Neural progenitor cell (in vitro differentiated cells): Measurements from ENCODE around the gene THSD4. TPM values are rescaled to one million over a fixed set of nuclear protein-coding genes. Genes with fewer than 3 reads are reported as not detected.

ENCODE experiments used
- DNase-seq: peaks from one replicate; pipeline ENCODE4 v3.0.0-alpha.2; 2016; ENCODE audit warnings: low spot score
- H2AFZ ChIP-seq: fragments of 200-600 bp; sonication (generic); replicated peaks from 2 replicates; pipeline ENCODE4 v1.6.1; 2016; ENCODE audit warnings: antibody characterized with exemption
- H3F3A ChIP-seq: fragments of 200-600 bp; sonication (generic); 2 replicates; pipeline ENCODE4 v1.6.1; 2016; ENCODE audit warnings: antibody characterized with exemption, low read depth
- H3K27ac ChIP-seq: fragments of 200-600 bp; sonication (generic); 2 replicates; pipeline ENCODE4 v1.5.1; 2016; ENCODE audit warnings: mild to moderate bottlenecking
- H3K27me3 ChIP-seq: fragments of 200-600 bp; sonication (generic); 2 replicates; pipeline ENCODE4 v1.6.1; 2016; ENCODE audit warnings: mild to moderate bottlenecking, moderate library complexity
- H3K36me3 ChIP-seq: fragments of 200-600 bp; sonication (generic); 2 replicates; pipeline ENCODE4 v1.5.1; 2016
- H3K4me1 ChIP-seq: fragments of 200-600 bp; sonication (generic); 2 replicates; pipeline ENCODE4 v1.6.1; 2016; ENCODE audit warnings: mixed run types
- H3K4me2 ChIP-seq: fragments of 200-600 bp; sonication (generic); 2 replicates; pipeline ENCODE4 v1.6.1; 2016
- H3K4me3 ChIP-seq: fragments of 200-600 bp; sonication (generic); 2 replicates; pipeline ENCODE4 v1.5.1; 2016
- H3K79me2 ChIP-seq: fragments of 200-600 bp; sonication (generic); 2 replicates; pipeline ENCODE4 v1.6.1; 2016; ENCODE audit warnings: low read depth
- H3K9ac ChIP-seq: fragments of 200-600 bp; sonication (generic); 2 replicates; pipeline ENCODE4 v1.6.1; 2016
- H3K9me3 ChIP-seq: fragments of 200-600 bp; sonication (generic); 2 replicates; pipeline ENCODE4 v1.5.1; 2016; ENCODE audit warnings: low read depth
- H4K20me1 ChIP-seq: fragments of 200-600 bp; sonication (generic); 2 replicates; pipeline ENCODE4 v1.6.1; 2016; ENCODE audit warnings: low read depth
- H3K27ac Mint-ChIP-seq: 3 replicates; pipeline ENCODE4 v1.8.0; 2021; ENCODE audit warnings: mixed read lengths
- H3K27me3 Mint-ChIP-seq: 2 replicates; pipeline ENCODE4 v1.8.0; 2022; ENCODE audit warnings: low read depth, mild to moderate bottlenecking, inconsistent platforms, moderate library complexity, mixed read lengths; ENCODE audit not compliant: insufficient read depth
- H3K36me3 Mint-ChIP-seq: 3 replicates; pipeline ENCODE4 v1.8.0; 2021; ENCODE audit warnings: mixed read lengths
- H3K4me1 Mint-ChIP-seq: 3 replicates; pipeline ENCODE4 v1.8.0; 2021; ENCODE audit warnings: mixed read lengths
- H3K4me3 Mint-ChIP-seq: 3 replicates; pipeline ENCODE4 v1.8.0; 2021; ENCODE audit warnings: mild to moderate bottlenecking, moderate library complexity, mixed read lengths
- H3K9me3 Mint-ChIP-seq: 3 replicates; pipeline ENCODE4 v1.8.0; 2020; ENCODE audit warnings: mixed read lengths
- EZH2 ChIP-seq: fragments of 200-600 bp; sonication (generic); IDR thresholded peaks from 2 replicates; pipeline ENCODE4 v1.6.1; 2017; ENCODE audit warnings: antibody characterized with exemption, mild to moderate bottlenecking, moderate library complexity
- EZH2phosphoT487 ChIP-seq: fragments of 200-600 bp; sonication (generic); IDR thresholded peaks from 2 replicates; pipeline ENCODE4 v1.6.1; 2017; ENCODE audit warnings: antibody characterized with exemption
- total RNA-seq: library from RNA; depleted of rRNA; stranded (reverse); fragments of >200 nt; gene quantifications from 2 replicates; pipeline ENCODE4 v1.2.3, GENCODE V29; 2015; ENCODE audit warnings: low replicate concordance
- TF ChIP-seq, protein P1 (sequence below): fragments of 200-600 bp; sonication (generic); IDR thresholded peaks from 2 replicates; pipeline ENCODE4 v1.5.1; 2017; ENCODE audit warnings: antibody characterized with exemption, mild to moderate bottlenecking

The THSD4 gene
- total RNA-seq, 1 donor from 2014 or later = 2.4 TPM

GRCh38 chr15:71465131-71465955, 350.1 kb downstream of the THSD4 start:
- H3F3A ChIP-seq = peaks cover 5% of the 10 kb centered on the region
- no peaks in the 10 kb centered on the region for H3K27me3 ChIP-seq
- peaks cover 16% of the 10 kb centered on the region for H3K4me1 Mint-ChIP-seq
- no peaks in the 10 kb centered on the region for H4K20me1 ChIP-seq
- peaks cover 2% of the 10 kb centered on the region for H3K36me3 Mint-ChIP-seq
- TF ChIP-seq EZH2 (no peak), EZH2phosphoT487 (no peak)
- TF ChIP-seq, protein P1, sequence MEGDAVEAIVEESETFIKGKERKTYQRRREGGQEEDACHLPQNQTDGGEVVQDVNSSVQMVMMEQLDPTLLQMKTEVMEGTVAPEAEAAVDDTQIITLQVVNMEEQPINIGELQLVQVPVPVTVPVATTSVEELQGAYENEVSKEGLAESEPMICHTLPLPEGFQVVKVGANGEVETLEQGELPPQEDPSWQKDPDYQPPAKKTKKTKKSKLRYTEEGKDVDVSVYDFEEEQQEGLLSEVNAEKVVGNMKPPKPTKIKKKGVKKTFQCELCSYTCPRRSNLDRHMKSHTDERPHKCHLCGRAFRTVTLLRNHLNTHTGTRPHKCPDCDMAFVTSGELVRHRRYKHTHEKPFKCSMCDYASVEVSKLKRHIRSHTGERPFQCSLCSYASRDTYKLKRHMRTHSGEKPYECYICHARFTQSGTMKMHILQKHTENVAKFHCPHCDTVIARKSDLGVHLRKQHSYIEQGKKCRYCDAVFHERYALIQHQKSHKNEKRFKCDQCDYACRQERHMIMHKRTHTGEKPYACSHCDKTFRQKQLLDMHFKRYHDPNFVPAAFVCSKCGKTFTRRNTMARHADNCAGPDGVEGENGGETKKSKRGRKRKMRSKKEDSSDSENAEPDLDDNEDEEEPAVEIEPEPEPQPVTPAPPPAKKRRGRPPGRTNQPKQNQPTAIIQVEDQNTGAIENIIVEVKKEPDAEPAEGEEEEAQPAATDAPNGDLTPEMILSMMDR = no peak
- no peak overlapping the region for H3K27ac ChIP-seq
- H3K9me3 Mint-ChIP-seq = peaks cover 4% of the 10 kb centered on the region
- DNase-seq = no peak
- H3K27ac Mint-ChIP-seq = no peak overlapping the region
- H3K9me3 ChIP-seq = no peaks in the 10 kb centered on the region
- no peak overlapping the region for H3K4me3 ChIP-seq
- H2AFZ ChIP-seq = no peak overlapping the region
- peaks cover 9% of the 10 kb centered on the region for H3K4me1 ChIP-seq
- H3K9ac ChIP-seq = no peak overlapping the region
- no peaks in the 10 kb centered on the region for H3K79me2 ChIP-seq
- H3K27me3 Mint-ChIP-seq = peaks cover 2% of the 10 kb centered on the region
- peak overlapping the region; percentile 9 for H3K4me2 ChIP-seq
- H3K4me3 Mint-ChIP-seq = no peak overlapping the region
- no peaks in the 10 kb centered on the region for H3K36me3 ChIP-seq

DNA sequence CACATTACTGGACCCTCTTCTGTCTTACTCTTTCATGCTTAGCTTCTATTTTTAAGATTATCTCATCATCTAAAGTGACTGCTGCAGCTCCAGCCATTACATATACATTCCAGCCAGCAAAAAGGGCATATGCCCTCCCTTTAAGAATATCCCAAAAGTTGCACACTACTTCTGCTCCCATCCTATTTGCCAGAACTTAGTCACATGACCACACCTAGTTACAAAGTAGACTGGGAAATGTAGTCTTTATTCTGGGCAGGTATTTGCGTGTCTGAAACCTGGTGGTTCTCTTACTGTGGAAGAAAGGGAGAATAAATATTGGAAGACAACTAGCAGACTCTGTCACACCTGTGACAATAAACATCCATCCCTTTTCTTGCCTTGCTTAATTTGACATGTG, 353.4 kb downstream of the THSD4 start:
- Mint-ChIP-seq H3K27me3 (peaks cover 2% of the 10 kb centered on the region), H3K4me3 (no peak overlapping the region), H3K9me3 (peaks cover 4% of the 10 kb centered on the region), H3K27ac (no peak overlapping the region), H3K36me3 (peaks cover 2% of the 10 kb centered on the region), H3K4me1 (peaks cover 16% of the 10 kb centered on the region)
- no peak overlapping the region for H3K27ac ChIP-seq
- DNase-seq = no peak
- no peaks in the 10 kb centered on the region for H3K9me3 ChIP-seq
- H3K27me3 ChIP-seq = no peaks in the 10 kb centered on the region
- no peak for TF ChIP-seq EZH2phosphoT487
- TF ChIP-seq EZH2 = no peak
- TF ChIP-seq, protein P1 = no peak
- H3K4me3 ChIP-seq = no peak overlapping the region
- peaks cover 9% of the 10 kb centered on the region for H3K4me1 ChIP-seq
- no peaks in the 10 kb centered on the region for H3K79me2 ChIP-seq
- no peak overlapping the region for H3K4me2 ChIP-seq
- no peaks in the 10 kb centered on the region for H3K36me3 ChIP-seq
- H2AFZ ChIP-seq = no peak overlapping the region
- H3F3A ChIP-seq = peaks cover 5% of the 10 kb centered on the region
- no peak overlapping the region for H3K9ac ChIP-seq
- H4K20me1 ChIP-seq = no peaks in the 10 kb centered on the region

DNA sequence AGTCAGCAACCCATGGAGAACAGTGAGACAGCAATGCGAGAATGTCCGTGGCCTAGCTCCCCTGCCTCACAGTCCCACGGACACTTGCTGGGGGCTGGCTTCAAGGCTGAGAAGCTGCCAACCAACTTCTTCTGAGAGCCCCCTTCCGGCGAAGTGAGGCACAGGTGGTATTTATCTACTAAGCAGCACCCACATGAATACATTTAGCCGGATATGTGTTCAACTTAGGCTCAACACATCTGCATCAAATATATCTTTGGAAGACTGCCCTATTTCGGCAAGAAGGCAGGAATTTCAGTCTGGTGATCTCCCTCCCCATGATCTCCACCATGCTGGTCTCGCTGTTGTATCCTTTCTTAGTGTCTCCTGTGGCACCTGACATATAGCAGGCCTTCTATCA, 354.1 kb downstream of the THSD4 start:
- peaks cover 2% of the 10 kb centered on the region for H3K36me3 Mint-ChIP-seq
- H3K27me3 Mint-ChIP-seq = peaks cover 2% of the 10 kb centered on the region
- Histone ChIP-seq H4K20me1 (no peaks in the 10 kb centered on the region), H3K79me2 (no peaks in the 10 kb centered on the region), H3F3A (peaks cover 5% of the 10 kb centered on the region), H3K4me1 (peaks cover 9% of the 10 kb centered on the region), H3K27me3 (no peaks in the 10 kb centered on the region), H3K4me2 (no peak overlapping the region), H3K27ac (no peak overlapping the region), H3K9ac (no peak overlapping the region), H3K4me3 (no peak overlapping the region), H3K9me3 (no peaks in the 10 kb centered on the region), H2AFZ (no peak overlapping the region), H3K36me3 (no peaks in the 10 kb centered on the region)
- peaks cover 4% of the 10 kb centered on the region for H3K9me3 Mint-ChIP-seq
- H3K4me3 Mint-ChIP-seq = no peak overlapping the region
- peaks cover 16% of the 10 kb centered on the region for H3K4me1 Mint-ChIP-seq
- DNase-seq = no peak
- TF ChIP-seq EZH2 = no peak
- TF ChIP-seq, protein P1 = no peak
- no peak overlapping the region for H3K27ac Mint-ChIP-seq
